22Rv1 (cell line): ENCODE measurements around the gene XG.
"Not testable (repeated sequence)": the region's sequence is repeated elsewhere in the genome, so short reads cannot be mapped to it uniquely, and the experiment has no call there.

Experiments
- ZFX ChIP-seq: fragments of 450-650 bp; IDR thresholded peaks from 2 replicates; pipeline ENCODE4 v1.6.1; 2017; ENCODE audit warnings: antibody characterized with exemption, borderline replicate concordance
- TF ChIP-seq, protein P1 (sequence below): fragments of 450-650 bp; IDR thresholded peaks from 2 replicates; pipeline ENCODE4 v1.5.1; 2017; ENCODE audit warnings: mild to moderate bottlenecking

DNA sequence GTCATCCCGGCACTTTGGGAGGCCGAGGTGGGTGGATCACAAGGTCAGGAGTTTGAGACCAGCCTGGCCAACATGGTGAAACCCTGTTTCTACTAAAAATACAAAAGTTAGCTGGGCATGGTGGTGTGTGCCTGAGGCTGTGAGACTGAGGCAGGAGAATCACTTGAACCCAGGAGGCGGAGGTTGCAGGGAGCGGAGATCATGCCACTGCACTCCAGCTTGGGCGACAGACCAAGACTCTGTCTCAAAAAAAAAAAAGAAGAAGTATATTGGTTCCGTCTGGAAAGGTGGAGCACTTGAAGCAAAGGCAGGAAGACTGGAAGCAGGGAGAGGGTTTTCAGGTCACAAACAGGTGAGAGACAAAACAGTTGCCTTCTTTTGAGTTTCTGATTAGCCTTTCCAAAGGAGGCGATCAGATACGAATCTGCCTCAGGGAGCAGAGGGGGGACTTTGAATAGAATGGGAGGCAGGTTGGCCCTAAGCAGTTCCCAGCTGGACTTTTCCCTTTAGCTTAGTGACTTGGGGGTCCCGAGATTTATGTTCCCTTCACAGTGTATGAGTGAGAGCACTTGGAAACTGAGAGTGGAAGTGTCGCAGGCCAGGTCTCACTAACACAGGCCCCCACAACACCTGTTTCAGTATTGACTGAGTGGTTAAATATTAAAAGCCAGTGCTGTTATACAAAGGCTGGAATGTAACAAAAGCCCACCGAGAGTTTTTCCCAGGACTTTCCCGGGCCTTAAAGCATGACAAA lies 28.8 kb downstream of the XG start:
- TF ChIP-seq, protein P1, sequence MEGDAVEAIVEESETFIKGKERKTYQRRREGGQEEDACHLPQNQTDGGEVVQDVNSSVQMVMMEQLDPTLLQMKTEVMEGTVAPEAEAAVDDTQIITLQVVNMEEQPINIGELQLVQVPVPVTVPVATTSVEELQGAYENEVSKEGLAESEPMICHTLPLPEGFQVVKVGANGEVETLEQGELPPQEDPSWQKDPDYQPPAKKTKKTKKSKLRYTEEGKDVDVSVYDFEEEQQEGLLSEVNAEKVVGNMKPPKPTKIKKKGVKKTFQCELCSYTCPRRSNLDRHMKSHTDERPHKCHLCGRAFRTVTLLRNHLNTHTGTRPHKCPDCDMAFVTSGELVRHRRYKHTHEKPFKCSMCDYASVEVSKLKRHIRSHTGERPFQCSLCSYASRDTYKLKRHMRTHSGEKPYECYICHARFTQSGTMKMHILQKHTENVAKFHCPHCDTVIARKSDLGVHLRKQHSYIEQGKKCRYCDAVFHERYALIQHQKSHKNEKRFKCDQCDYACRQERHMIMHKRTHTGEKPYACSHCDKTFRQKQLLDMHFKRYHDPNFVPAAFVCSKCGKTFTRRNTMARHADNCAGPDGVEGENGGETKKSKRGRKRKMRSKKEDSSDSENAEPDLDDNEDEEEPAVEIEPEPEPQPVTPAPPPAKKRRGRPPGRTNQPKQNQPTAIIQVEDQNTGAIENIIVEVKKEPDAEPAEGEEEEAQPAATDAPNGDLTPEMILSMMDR, result not testable (repeated sequence)
- TF ChIP-seq ZFX, result not testable (repeated sequence)
